IMR-90 (cell line): ENCODE results near the gene HTR3C. TPM values are rescaled to one million over a fixed set of nuclear protein-coding genes. Genes with fewer than 3 reads are reported as not detected.
A peak's percentile ranks its signal among the peaks of the same experiment; 100 is the strongest.

Source experiments
- ATAC-seq: fragments of 200-7000 bp; cut with Tn5 transposase; 2 replicates; pipeline ENCODE4 v1.9.1; 2020; ENCODE audit warnings: low read depth, mild to moderate bottlenecking, moderate library complexity
- BruUV-seq: library from RNA; stranded (reverse); fragments of 400-500 nt; replicated peaks from 2 replicates; lab custom pipeline; 2021; lab: Mats Ljungman, UMichigan
- CTCF ChIA-PET: fragments of 300-600 bp; formaldehyde crosslinking; extraction: SDS; loops from one replicate; lab custom pipeline; 2021; ENCODE audit warnings: antibody characterized with exemption; lab: Yijun Ruan, JAX
- POLR2A ChIA-PET: fragments of 300-600 bp; sonication (Branson Sonifier 250); formaldehyde crosslinking; loops from one replicate; lab custom pipeline; 2022; ENCODE audit warnings: antibody characterized with exemption; ENCODE audit not compliant: unreplicated experiment; lab: Charles Lee
- DNase-seq: peaks from one replicate; pipeline ENCODE4 v3.0.0; 2013
- H2AFZ ChIP-seq: replicated peaks from 2 replicates; pipeline ENCODE3; 2013; ENCODE audit warnings: low read length, mild to moderate bottlenecking; ENCODE audit not compliant: poor library complexity
- H2AK5ac ChIP-seq: 2 replicates; pipeline ENCODE4 v1.6.1; 2013; ENCODE audit warnings: low read depth, low read length, inconsistent platforms
- H2AK9ac ChIP-seq: replicated peaks from 2 replicates; pipeline ENCODE3; 2013; ENCODE audit warnings: mild to moderate bottlenecking, low read depth, low read length, moderate library complexity; ENCODE audit not compliant: poor library complexity
- H2BK120ac ChIP-seq: 2 replicates; pipeline ENCODE4 v1.6.1; 2013; ENCODE audit warnings: low read depth, low read length, inconsistent platforms
- H2BK15ac ChIP-seq: 3 replicates; pipeline ENCODE4 v1.6.1; 2013; ENCODE audit warnings: low read depth, low read length, inconsistent platforms
- H2BK20ac ChIP-seq: 2 replicates; pipeline ENCODE4 v1.6.1; 2013; ENCODE audit warnings: low read depth, mild to moderate bottlenecking, inconsistent platforms, low read length, moderate library complexity
- H2BK5ac ChIP-seq: 2 replicates; pipeline ENCODE4 v1.6.1; 2013; ENCODE audit warnings: mild to moderate bottlenecking, low read depth, low read length, inconsistent platforms; ENCODE audit not compliant: poor library complexity, severe bottlenecking
- H3K14ac ChIP-seq: replicated peaks from 2 replicates; pipeline ENCODE4 v1.6.1; 2013; ENCODE audit warnings: low read depth, low read length, inconsistent platforms
- H3K18ac ChIP-seq: 2 replicates; pipeline ENCODE4 v1.6.1; 2013; ENCODE audit warnings: low read depth, low read length, control low read depth
- H3K23ac ChIP-seq: 2 replicates; pipeline ENCODE4 v1.6.1; 2013; ENCODE audit warnings: low read depth, low read length, inconsistent platforms
- H3K27ac ChIP-seq: 2 replicates; pipeline ENCODE4 v1.5.1; 2013; ENCODE audit warnings: mild to moderate bottlenecking, control low read depth, low read length; ENCODE audit not compliant: insufficient read depth
- H3K27me3 ChIP-seq: 2 replicates; pipeline ENCODE4 v1.6.1; 2013; ENCODE audit warnings: low read length; ENCODE audit not compliant: control insufficient read depth, insufficient read depth
- H3K36me3 ChIP-seq: 2 replicates; pipeline ENCODE4 v1.6.1; 2013; ENCODE audit warnings: low read length, mixed read lengths; ENCODE audit not compliant: control insufficient read depth, insufficient read depth
- H3K4ac ChIP-seq: 2 replicates; pipeline ENCODE4 v1.6.1; 2013; ENCODE audit warnings: low read depth, low read length, inconsistent platforms
- H3K4me1 ChIP-seq: 2 replicates; pipeline ENCODE4 v1.6.1; 2013; ENCODE audit warnings: low read length, mixed read lengths; ENCODE audit not compliant: control insufficient read depth, insufficient read depth
- H3K4me2 ChIP-seq: 2 replicates; pipeline ENCODE4 v1.6.1; 2013; ENCODE audit warnings: low read depth, mild to moderate bottlenecking, control low read depth, low read length, moderate library complexity
- H3K4me3 ChIP-seq: 2 replicates; pipeline ENCODE4 v1.5.1; 2013; ENCODE audit warnings: low read depth, mild to moderate bottlenecking, control low read depth, low read length, moderate library complexity; ENCODE audit not compliant: insufficient read depth
- H3K56ac ChIP-seq: 2 replicates; pipeline ENCODE4 v1.6.1; 2013; ENCODE audit warnings: low read length, inconsistent platforms; ENCODE audit not compliant: insufficient read depth; ENCODE audit errors: extremely low read depth
- H3K79me1 ChIP-seq, 2 experiments: 2 replicates each; pipeline ENCODE4 v1.6.1; 2013; ENCODE audit warnings: low read length in 2 of 2, inconsistent platforms in 1 of 2, low read depth in 1 of 2
- H3K9ac ChIP-seq: 2 replicates; pipeline ENCODE4 v1.6.1; 2013; ENCODE audit warnings: low read depth, low read length, control low read depth
- H3K9me1 ChIP-seq: 2 replicates; pipeline ENCODE4 v1.6.1; 2013; ENCODE audit warnings: low read length, inconsistent platforms; ENCODE audit not compliant: insufficient read depth
- H3K9me3 ChIP-seq: 2 replicates; pipeline ENCODE4 v1.6.1; 2013; ENCODE audit warnings: low read length; ENCODE audit not compliant: control insufficient read depth, insufficient read depth
- H4K20me1 ChIP-seq: 2 replicates; pipeline ENCODE4 v1.6.1; 2013; ENCODE audit warnings: low read length, inconsistent platforms; ENCODE audit not compliant: insufficient read depth
- H4K5ac ChIP-seq: 2 replicates; pipeline ENCODE4 v1.6.1; 2013; ENCODE audit warnings: mild to moderate bottlenecking, low read depth, low read length, control low read depth
- H4K8ac ChIP-seq, 2 experiments: 2 replicates each; pipeline ENCODE4 v1.6.1; 2013; ENCODE audit warnings: low read depth in 2 of 2, low read length in 2 of 2, control low read depth in 1 of 2, inconsistent platforms in 1 of 2
- H4K91ac ChIP-seq: 2 replicates; pipeline ENCODE4 v1.6.1; 2013; ENCODE audit warnings: low read depth, low read length, inconsistent platforms; ENCODE audit not compliant: insufficient read depth
- BHLHE40 ChIP-seq: fragments of 150-350 bp; IDR thresholded peaks from 2 replicates; pipeline ENCODE4 v1.6.1; 2016; ENCODE audit warnings: mild to moderate bottlenecking, low read depth, low read length
- CEBPB ChIP-seq: IDR thresholded peaks from 2 replicates; pipeline ENCODE4 v1.6.1; 2012; ENCODE audit warnings: low read depth, low read length, improper control_type of control experiment
- CHD1 ChIP-seq: IDR thresholded peaks from 2 replicates; pipeline ENCODE4 v1.6.1; 2012; ENCODE audit warnings: low read depth, low read length, improper control_type of control experiment
- CTCF ChIP-seq: conservative IDR thresholded peaks from 2 replicates; pipeline ENCODE4 v1.5.1; 2012; ENCODE audit warnings: mild to moderate bottlenecking, low read depth, low read length, improper control_type of control experiment
- MXI1 ChIP-seq: IDR thresholded peaks from 2 replicates; pipeline ENCODE4 v1.6.1; 2012; ENCODE audit warnings: low read depth, mild to moderate bottlenecking, low read length, moderate library complexity, borderline replicate concordance
- NFE2L2 ChIP-seq: fragments of 150-350 bp; IDR thresholded peaks from 2 replicates; pipeline ENCODE4 v1.6.1; 2016; ENCODE audit warnings: low read depth, mild to moderate bottlenecking, low read length
- POLR2A ChIP-seq: IDR thresholded peaks from 2 replicates; pipeline ENCODE4 v1.6.1; 2012; ENCODE audit warnings: mild to moderate bottlenecking, low read depth, low read length
- RAD21 ChIP-seq: IDR thresholded peaks from 2 replicates; pipeline ENCODE4 v1.6.1; 2012; ENCODE audit warnings: low read length, improper control_type of control experiment
- RFX5 ChIP-seq: IDR thresholded peaks from 2 replicates; pipeline ENCODE4 v1.8.0; 2012; ENCODE audit warnings: low read depth, mild to moderate bottlenecking, low read length, moderate library complexity
- SMC3 ChIP-seq: fragments of 150-350 bp; IDR thresholded peaks from 2 replicates; pipeline ENCODE4 v1.6.1; 2016; ENCODE audit warnings: low read depth, mild to moderate bottlenecking, antibody characterized with exemption, low read length, moderate library complexity
- USF2 ChIP-seq: fragments of 150-350 bp; IDR thresholded peaks from 2 replicates; pipeline ENCODE4 v1.6.1; 2017; ENCODE audit warnings: mild to moderate bottlenecking, antibody characterized with exemption, low read length, low read depth
- WGBS, 2 experiments: methylation state at CpG; one replicate each; pipeline versions ENCODE4 v1.1.5 to v1.1.7; 2013; ENCODE audit warnings: missing lambda C conversion rate in 2 of 2; ENCODE audit not compliant: insufficient read length in 1 of 2; ENCODE audit errors: extremely low coverage in 2 of 2; 5-methylcytosine and 5-hydroxymethylcytosine counted together
- dilution Hi-C: fragments of 300-500 bp; cut with HindIII; formaldehyde crosslinking; loops from one replicate; pipeline ENCODE4 v1.14.3; 2018; ENCODE audit warnings: low sequenced_read_pairs; ENCODE audit not compliant: unreplicated experiment
- in situ Hi-C: fragments of 300-500 bp; cut with MboI; formaldehyde crosslinking; loops from 3 replicates; pipeline ENCODE4 v1.14.3; 2019; ENCODE audit warnings: low sequenced_read_pairs, inconsistent platforms, mixed read lengths
- intact Hi-C: fragments of 100-400 bp; cut with micrococcal nuclease; formaldehyde crosslinking; loops from 2 replicates; pipeline ENCODE4 v1.10.0; 2022
- polyA plus RNA-seq, 3 experiments: library from polyadenylated mRNA; depleted of rRNA; stranded (reverse); fragments of >200 nt; gene quantifications; 2 replicates each; pipeline ENCODE4 v1.2.3, GENCODE V29; 2012; ENCODE audit warnings: low replicate concordance in 1 of 3
- total RNA-seq: library from RNA; depleted of rRNA; stranded (reverse); fragments of >200 nt; gene quantifications from 2 replicates; pipeline ENCODE4 v1.2.3, GENCODE V29; 2012

Gene HTR3C
- total and polyA plus RNA-seq, 2 of the 4 experiments (the other 2 are of a cell fraction) = not detected

- TF ChIP-seq CEBPB (no peak), SMC3 (no peak), POLR2A (no peak)
Measured at GRCh38 chr3:184011937-184012889, 40.6 kb upstream of the HTR3C start (continued).

- peaks cover 15 to 27% of the 10 kb centered on the region in 2 experiments for H3K79me1 ChIP-seq
- no peaks in the 10 kb centered on the region for H3K9me3 ChIP-seq
- no peak overlapping the region for H2AFZ ChIP-seq
- no peak overlapping the region for H3K4me3 ChIP-seq
- ATAC-seq (no peak), DNase-seq (peak; percentile 41)
- H4K20me1 ChIP-seq = no peaks in the 10 kb centered on the region
- intact Hi-C loops (loop anchor here (2.0 to 10.0 kb wide), 2 partner anchors 27 to 239 kb away; no protein-coding TSS in a partner anchor), in situ Hi-C loops (loop anchor here (10.0 kb wide), 1 partner anchor 121 kb away; no protein-coding TSS in a partner anchor), dilution Hi-C loops (no loop called here)
- peak overlapping the region; percentile 58; the same call in 1 of the 2 replicates for H3K14ac ChIP-seq
- H3K18ac ChIP-seq = no peak overlapping the region
- no peak overlapping the region for H2BK15ac ChIP-seq
- H3K23ac ChIP-seq = no peak overlapping the region; the same call in 1 of the 2 replicates
- H4K5ac ChIP-seq = no peak overlapping the region
- H4K8ac ChIP-seq = peak overlapping the region in 1 of 2 experiments; percentile 14; a peak in 1 of 4 replicates
- H3K56ac ChIP-seq = no peak overlapping the region
- H3K36me3 ChIP-seq = no peaks in the 10 kb centered on the region
- WGBS, 2 experiments = no CpG with 5 or more reads among the region's 10 CpGs
- H2BK5ac ChIP-seq = no peak overlapping the region
- BruUV-seq = no TSS peak
- peak overlapping the region; percentile 30; the same call in 1 of the 2 replicates for H3K4me2 ChIP-seq
- CTCF ChIA-PET = interaction anchor here (1.1 kb wide), 1 partner anchor 118 kb away, joined by 3 read pairs; no protein-coding TSS in a partner anchor
- H3K4ac ChIP-seq = no peak overlapping the region
- H4K91ac ChIP-seq = no peak overlapping the region
- H3K9me1 ChIP-seq = peaks cover 3% of the 10 kb centered on the region
- H3K27ac ChIP-seq = no peak overlapping the region
- H2BK120ac ChIP-seq = no peak overlapping the region
- POLR2A ChIA-PET = interaction anchor here (0.6 kb wide), 1 partner anchor 234 kb away, joined by 9 read pairs; the partner anchor contains the start of gene EEF1AKMT4
- no peak overlapping the region for H2AK5ac ChIP-seq
- no peak overlapping the region for H2BK20ac ChIP-seq
- no peak overlapping the region for H3K9ac ChIP-seq
- no peak overlapping the region for H2AK9ac ChIP-seq
- no peaks in the 10 kb centered on the region for H3K27me3 ChIP-seq
- peaks cover 7% of the 10 kb centered on the region for H3K4me1 ChIP-seq
- TF ChIP-seq MXI1 (no peak), CHD1 (no peak), BHLHE40 (no peak), SMC3 (no peak), USF2 (no peak), NFE2L2 (no peak), POLR2A (no peak), CEBPB (no peak), RFX5 (no peak), RAD21 (no peak), CTCF (no peak)
Measured at GRCh38 chr3:184015381-184016019, 37.3 kb upstream of the HTR3C start.
